DND-41 (cell line): ENCODE measurements around the gene MAST4.

ENCODE experiments used
- ATAC-seq: fragments of 200-7000 bp; cut with Tn5 transposase; 3 replicates; pipeline ENCODE4 v1.9.1; 2021; ENCODE audit warnings: low read depth; ENCODE audit not compliant: insufficient read depth
- DNase-seq: peaks from one replicate; pipeline ENCODE4 v3.0.0-alpha.2; 2020
- H2AFZ ChIP-seq: 2 replicates; pipeline ENCODE4 v1.6.0; 2012; ENCODE audit warnings: low read depth, low read length
- H3K27ac ChIP-seq: 2 replicates; pipeline ENCODE4 v1.5.1; 2012; ENCODE audit warnings: low read length, inconsistent platforms
- H3K27me3 ChIP-seq: fragments of 200-600 bp; sonication (generic); 2 replicates; pipeline ENCODE4 v1.6.0; 2012; ENCODE audit warnings: low read length, mild to moderate bottlenecking, inconsistent platforms; ENCODE audit not compliant: insufficient read depth, poor library complexity
- H3K36me3 ChIP-seq: 2 replicates; pipeline ENCODE4 v1.5.1; 2012; ENCODE audit warnings: low read length, inconsistent platforms; ENCODE audit not compliant: insufficient read depth
- H3K4me1 ChIP-seq: 2 replicates; pipeline ENCODE4 v1.5.1; 2012; ENCODE audit warnings: mild to moderate bottlenecking, low read length; ENCODE audit not compliant: insufficient read depth
- H3K4me2 ChIP-seq: 2 replicates; pipeline ENCODE4 v1.6.0; 2012; ENCODE audit warnings: mild to moderate bottlenecking, moderate library complexity, low read length, inconsistent platforms; ENCODE audit not compliant: insufficient read depth
- H3K4me3 ChIP-seq, 2 experiments: fragments of 200-600 bp in 1 of 2; shearing (Covaris generic) in 1 of 2; 2 replicates each; pipeline ENCODE4 v1.5.1; 2012 to 2016; ENCODE audit warnings: inconsistent platforms in 2 of 2, low read length in 2 of 2, mild to moderate bottlenecking in 2 of 2, low read depth in 1 of 2, moderate library complexity in 1 of 2
- H3K79me2 ChIP-seq: 2 replicates; pipeline ENCODE4 v1.6.0; 2012; ENCODE audit warnings: low read length, inconsistent platforms; ENCODE audit not compliant: insufficient read depth
- H3K9ac ChIP-seq: 2 replicates; pipeline ENCODE4 v1.6.0; 2012; ENCODE audit warnings: low read depth, mild to moderate bottlenecking, inconsistent platforms, low read length, moderate library complexity
- H3K9me3 ChIP-seq: 2 replicates; pipeline ENCODE4 v1.5.1; 2012; ENCODE audit warnings: low read length, moderate library complexity, mild to moderate bottlenecking, inconsistent platforms; ENCODE audit not compliant: insufficient read depth, severe bottlenecking
- H4K20me1 ChIP-seq: 2 replicates; pipeline ENCODE4 v1.6.0; 2012; ENCODE audit warnings: low read length; ENCODE audit not compliant: insufficient read depth
- CTCF ChIP-seq: IDR thresholded peaks from 2 replicates; pipeline ENCODE4 v1.5.1; 2012; ENCODE audit warnings: borderline replicate concordance, low read length, moderate library complexity, mild to moderate bottlenecking; ENCODE audit not compliant: poor library complexity, severe bottlenecking; ENCODE audit errors: extremely low read depth
- EZH2 ChIP-seq: IDR thresholded peaks from 3 replicates; pipeline ENCODE4 v1.6.1; 2012; ENCODE audit warnings: borderline replicate concordance, low read depth, mild to moderate bottlenecking, moderate library complexity, low read length, inconsistent platforms; ENCODE audit not compliant: severe bottlenecking

MAST4 gene

GRCh38 chr5:67203701-67204074 is 607.5 kb downstream of the MAST4 start:
- Histone ChIP-seq H3K27ac (peak overlapping the region; percentile 98), H3K4me1 (peaks cover 66% of the 10 kb centered on the region), H4K20me1 (no peaks in the 10 kb centered on the region), H3K27me3 (no peaks in the 10 kb centered on the region), H2AFZ (no peak overlapping the region), H3K36me3 (no peaks in the 10 kb centered on the region), H3K9ac (no peak overlapping the region), H3K79me2 (peaks cover 3% of the 10 kb centered on the region; the same call in 1 of the 2 replicates), H3K4me3 (no peak overlapping the region), H3K9me3 (peaks cover 8% of the 10 kb centered on the region), H3K4me2 (no peak overlapping the region)
- no peak for TF ChIP-seq CTCF
- no peak for TF ChIP-seq EZH2
- ATAC-seq (no peak), DNase-seq (no peak)

- Histone ChIP-seq H3K27me3 (no peaks in the 10 kb centered on the region), H3K4me3 (no peak overlapping the region), H3K9ac (no peak overlapping the region), H3K36me3 (no peaks in the 10 kb centered on the region), H3K79me2 (peaks cover 3% of the 10 kb centered on the region; the same call in 1 of the 2 replicates), H3K4me2 (no peak overlapping the region), H3K9me3 (peaks cover 8% of the 10 kb centered on the region), H3K4me1 (peaks cover 75% of the 10 kb centered on the region), H2AFZ (0 out of 2 replicates have a peak overlapping the region, but pooled peaks have one; percentile 34), H4K20me1 (no peaks in the 10 kb centered on the region), H3K27ac (peak overlapping the region; percentile 98)
- no peak for TF ChIP-seq EZH2
- TF ChIP-seq CTCF: no peak
- DNase-seq (no peak), ATAC-seq (no peak)
These were observed 608.6 kb downstream of the MAST4 start for GRCh38 chr5:67204821-67205220.

GRCh38 chr5:67205981-67206380 is 609.8 kb downstream of the MAST4 start:
- ATAC-seq: no peak
- Histone ChIP-seq H3K4me3 (peak overlapping the region in 1 of 2 experiments; percentile 40; a peak in 2 of 4 replicates), H3K36me3 (no peaks in the 10 kb centered on the region), H3K27ac (peak overlapping the region; percentile 98), H3K4me1 (peaks cover 70% of the 10 kb centered on the region), H3K79me2 (peaks cover 3% of the 10 kb centered on the region; the same call in 1 of the 2 replicates), H2AFZ (peak overlapping the region; percentile 55), H3K9ac (peak overlapping the region; percentile 51), H3K27me3 (no peaks in the 10 kb centered on the region), H4K20me1 (no peaks in the 10 kb centered on the region), H3K4me2 (peak overlapping the region; percentile 53), H3K9me3 (peaks cover 6% of the 10 kb centered on the region)
- TF ChIP-seq EZH2: no peak
- no peak for TF ChIP-seq CTCF
- DNase-seq: no peak
